H9 (cell line): ENCODE data around the gene CRMP1. TPM values are rescaled to one million over a fixed set of nuclear protein-coding genes. Genes with fewer than 3 reads are reported as not detected.

Experiments
- DNase-seq: peaks from one replicate; pipeline ENCODE4 v3.0.0-alpha.2; 2017
- H2AFZ ChIP-seq: one replicate; pipeline ENCODE4 v1.6.1; 2013; ENCODE audit warnings: mild to moderate bottlenecking, low read length, control low read depth, moderate library complexity
- H2AK5ac ChIP-seq: 2 replicates; pipeline ENCODE4 v1.6.1; 2013; ENCODE audit warnings: low read length, control low read depth, mixed read lengths; ENCODE audit not compliant: insufficient read length
- H2BK120ac ChIP-seq: one replicate; pipeline ENCODE4 v1.6.1; 2013; ENCODE audit warnings: low read depth, mild to moderate bottlenecking, low read length, control low read depth, inconsistent platforms; ENCODE audit not compliant: poor library complexity, severe bottlenecking
- H2BK12ac ChIP-seq: 2 replicates; pipeline ENCODE4 v1.6.1; 2013; ENCODE audit warnings: low read length, control low read depth, mixed read lengths, low read depth; ENCODE audit not compliant: insufficient read length
- H2BK15ac ChIP-seq: 2 replicates; pipeline ENCODE4 v1.6.1; 2013; ENCODE audit warnings: low read depth, low read length, control low read depth
- H2BK20ac ChIP-seq: one replicate; pipeline ENCODE4 v1.6.1; 2013; ENCODE audit warnings: low read depth, mild to moderate bottlenecking, low read length, control low read depth, inconsistent platforms; ENCODE audit not compliant: poor library complexity, severe bottlenecking
- H2BK5ac ChIP-seq: 2 replicates; pipeline ENCODE4 v1.6.1; 2013; ENCODE audit warnings: low read length, control low read depth, mixed read lengths; ENCODE audit not compliant: insufficient read length
- H3K14ac ChIP-seq: 2 replicates; pipeline ENCODE4 v1.6.1; 2013; ENCODE audit warnings: low read length, control low read depth; ENCODE audit not compliant: insufficient read depth
- H3K18ac ChIP-seq: 2 replicates; pipeline ENCODE4 v1.6.1; 2013; ENCODE audit warnings: low read depth, mild to moderate bottlenecking, mixed read lengths, low read length, control low read depth; ENCODE audit not compliant: insufficient read length
- H3K23ac ChIP-seq: 2 replicates; pipeline ENCODE4 v1.6.1; 2013; ENCODE audit warnings: low read length, control low read depth, mixed read lengths, low read depth; ENCODE audit not compliant: insufficient read length
- H3K23me2 ChIP-seq: 2 replicates; pipeline ENCODE4 v1.6.1; 2013; ENCODE audit warnings: low read depth, mild to moderate bottlenecking, mixed read lengths, low read length, control low read depth; ENCODE audit not compliant: insufficient read length, poor library complexity, severe bottlenecking
- H3K27ac ChIP-seq: 2 replicates; pipeline ENCODE4 v1.5.1; 2013; ENCODE audit warnings: low read length, control low read depth, mixed read lengths, low read depth; ENCODE audit not compliant: insufficient read length
- H3K27me3 ChIP-seq: 2 replicates; pipeline ENCODE4 v1.6.1; 2013; ENCODE audit warnings: low read length, control low read depth, inconsistent platforms; ENCODE audit not compliant: insufficient read depth
- H3K4ac ChIP-seq: 2 replicates; pipeline ENCODE4 v1.6.1; 2013; ENCODE audit warnings: low read depth, mild to moderate bottlenecking, control low read depth, inconsistent platforms, low read length, moderate library complexity
- H3K4me1 ChIP-seq: 2 replicates; pipeline ENCODE4 v1.6.1; 2013; ENCODE audit warnings: low read length, control low read depth, inconsistent platforms; ENCODE audit not compliant: insufficient read depth
- H3K4me2 ChIP-seq: 2 replicates; pipeline ENCODE4 v1.6.1; 2013; ENCODE audit warnings: low read length, control low read depth, mixed read lengths; ENCODE audit not compliant: insufficient read length, insufficient read depth
- H3K56ac ChIP-seq: 2 replicates; pipeline ENCODE4 v1.6.1; 2013; ENCODE audit warnings: low read depth, mild to moderate bottlenecking, mixed read lengths, low read length, control low read depth; ENCODE audit not compliant: insufficient read length
- H3K79me1 ChIP-seq: 2 replicates; pipeline ENCODE4 v1.6.1; 2013; ENCODE audit warnings: low read depth, mild to moderate bottlenecking, moderate library complexity, low read length, control low read depth, inconsistent platforms; ENCODE audit not compliant: insufficient read depth, poor library complexity, severe bottlenecking
- H3K79me2 ChIP-seq: 2 replicates; pipeline ENCODE4 v1.6.1; 2013; ENCODE audit warnings: low read length, control low read depth, inconsistent platforms; ENCODE audit not compliant: insufficient read depth
- H3K9ac ChIP-seq: 2 replicates; pipeline ENCODE4 v1.6.1; 2013; ENCODE audit warnings: low read length, control low read depth, mixed read lengths; ENCODE audit not compliant: insufficient read length; ENCODE audit errors: extremely low read depth
- H3K9me3 ChIP-seq: one replicate; pipeline ENCODE4 v1.6.1; 2013; ENCODE audit warnings: low read depth, low read length, inconsistent platforms; ENCODE audit not compliant: control insufficient read depth
- H3T11ph ChIP-seq: one replicate; pipeline ENCODE4 v1.6.1; 2013; ENCODE audit warnings: mild to moderate bottlenecking, low read length, control low read depth, inconsistent platforms
- H4K20me1 ChIP-seq: one replicate; pipeline ENCODE4 v1.6.1; 2013; ENCODE audit not compliant: control insufficient read depth, insufficient read length, insufficient read depth
- H4K5ac ChIP-seq: 2 replicates; pipeline ENCODE4 v1.6.1; 2013; ENCODE audit warnings: low read depth, mild to moderate bottlenecking, mixed read lengths, low read length, control low read depth; ENCODE audit not compliant: insufficient read length
- H4K8ac ChIP-seq: replicated peaks from 2 replicates; pipeline ENCODE4 v1.6.1; 2013; ENCODE audit warnings: low read length, control low read depth, mixed read lengths, low read depth; ENCODE audit not compliant: insufficient read length
- H4K91ac ChIP-seq: 2 replicates; pipeline ENCODE4 v1.6.1; 2013; ENCODE audit warnings: low read depth, mild to moderate bottlenecking, moderate library complexity, mixed read lengths, low read length, control low read depth; ENCODE audit not compliant: insufficient read length
- H3K27ac Mint-ChIP-seq, 3 experiments: 2 replicates in 2 of 3; 3 replicates in 1 of 3; pipeline ENCODE4 v1.8.0; 2020 to 2021; ENCODE audit warnings: mixed read lengths in 3 of 3, mild to moderate bottlenecking in 1 of 3, moderate library complexity in 1 of 3
- H3K27me3 Mint-ChIP-seq: 2 replicates; pipeline ENCODE4 v1.8.0; 2021; ENCODE audit warnings: low read depth, mild to moderate bottlenecking, moderate library complexity, mixed read lengths
- H3K36me3 Mint-ChIP-seq, 3 experiments: 2 replicates in 2 of 3; 3 replicates in 1 of 3; pipeline ENCODE4 v1.8.0; 2020 to 2021; ENCODE audit warnings: low read depth in 3 of 3, mixed read lengths in 3 of 3; ENCODE audit not compliant: insufficient read depth in 1 of 3
- H3K4me1 Mint-ChIP-seq, 2 experiments: 2 replicates each; pipeline ENCODE4 v1.8.0; 2020; ENCODE audit warnings: mixed read lengths in 2 of 2
- H3K4me3 Mint-ChIP-seq, 2 experiments: 2 replicates in 1 of 2; 3 replicates in 1 of 2; pipeline ENCODE4 v1.8.0; 2020 to 2021; ENCODE audit warnings: mild to moderate bottlenecking in 2 of 2, mixed read lengths in 2 of 2, moderate library complexity in 1 of 2
- H3K9me3 Mint-ChIP-seq, 2 experiments: 2 replicates in 1 of 2; 3 replicates in 1 of 2; pipeline ENCODE4 v1.8.0; 2020; ENCODE audit warnings: mild to moderate bottlenecking in 2 of 2, mixed read lengths in 2 of 2, moderate library complexity in 1 of 2
- WGBS: extraction: QIAGEN DNeasy Blood & Tissue Kit; methylation state at CpG from one replicate; pipeline ENCODE4 v1.1.7; 2013; ENCODE audit warnings: missing lambda C conversion rate, low lambda C conversion rate, mixed read lengths; ENCODE audit not compliant: insufficient read length; ENCODE audit errors: extremely low coverage; 5-methylcytosine and 5-hydroxymethylcytosine counted together
- total RNA-seq: library from RNA; stranded (reverse); gene quantifications from 2 replicates; pipeline ENCODE4 v1.2.1, GENCODE V29; 2021
- TF ChIP-seq, protein P1 (sequence below): fragments of 200-600 bp; sonication (generic); conservative IDR thresholded peaks from 3 replicates; pipeline ENCODE4 v1.8.0; 2021; ENCODE audit warnings: antibody characterized with exemption, mild to moderate bottlenecking

Gene CRMP1
- total RNA-seq, 1 experiment from 2014 or later, result 71.6 TPM

DNA sequence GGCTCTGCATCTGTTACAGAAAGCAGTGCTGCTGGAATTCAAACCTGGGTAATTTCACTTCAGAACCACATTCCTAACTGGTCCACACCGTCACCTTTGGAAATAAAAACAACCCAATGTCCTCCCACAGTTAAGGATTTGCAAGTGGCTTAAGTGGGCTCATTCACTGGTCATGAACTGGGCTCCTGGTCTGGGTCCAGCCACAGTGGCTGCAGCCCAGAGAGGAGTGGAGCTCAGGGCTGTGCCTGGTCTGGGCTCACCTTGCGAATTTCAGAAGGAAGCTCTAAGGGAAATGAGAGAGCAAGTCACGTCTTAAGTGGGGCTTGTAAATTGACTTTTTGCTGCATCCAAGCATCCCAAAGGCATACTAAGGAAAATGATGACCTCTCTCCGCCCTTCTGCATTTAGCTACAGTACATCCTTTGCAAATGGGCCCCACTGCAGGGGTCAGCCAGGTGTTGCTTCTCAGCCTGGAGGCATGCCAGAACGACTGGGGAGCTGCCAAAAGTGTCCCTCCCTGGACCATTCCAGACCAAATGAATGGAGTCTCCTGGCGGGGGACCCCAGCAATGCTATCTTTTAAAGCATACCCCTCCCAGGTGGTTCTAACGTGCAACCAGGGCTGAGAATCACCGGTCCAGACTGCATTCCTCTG, 25.6 kb upstream of the CRMP1 start:
- no peak overlapping the region for H3K23ac ChIP-seq
- H3K4me1 ChIP-seq, result peaks cover 5% of the 10 kb centered on the region; the same call in 1 of the 2 replicates

More for the DNA sequence above, 25.6 kb upstream of the CRMP1 start:
- no peak overlapping the region; a peak in 1 of 5 replicates for H3K4me3 Mint-ChIP-seq
- H3T11ph ChIP-seq, result no peak overlapping the region
- no peak overlapping the region for H4K8ac ChIP-seq
- DNase-seq, result no peak
- H2BK12ac ChIP-seq, result no peak overlapping the region
- no peak overlapping the region for H3K4ac ChIP-seq
- H3K79me1 ChIP-seq, result no peaks in the 10 kb centered on the region
- H3K9ac ChIP-seq, result no peak overlapping the region
- H3K27ac Mint-ChIP-seq, result no peak overlapping the region
- H3K18ac ChIP-seq, result no peak overlapping the region
- peaks cover 21 to 22% of the 10 kb centered on the region in 2 experiments for H3K4me1 Mint-ChIP-seq
- H4K5ac ChIP-seq, result no peak overlapping the region
- H2BK15ac ChIP-seq, result no peak overlapping the region
- H3K4me2 ChIP-seq, result no peak overlapping the region
- H2BK5ac ChIP-seq, result no peak overlapping the region
- no peaks in the 10 kb centered on the region for H3K23me2 ChIP-seq
- H3K27me3 ChIP-seq, result no peaks in the 10 kb centered on the region
- H2AFZ ChIP-seq, result no peak overlapping the region
- no peak overlapping the region for H2BK120ac ChIP-seq
- H4K20me1 ChIP-seq, result no peaks in the 10 kb centered on the region
- H3K27me3 Mint-ChIP-seq, result peaks cover 55% of the 10 kb centered on the region
- no peak overlapping the region for H3K27ac ChIP-seq
- TF ChIP-seq, protein P1, sequence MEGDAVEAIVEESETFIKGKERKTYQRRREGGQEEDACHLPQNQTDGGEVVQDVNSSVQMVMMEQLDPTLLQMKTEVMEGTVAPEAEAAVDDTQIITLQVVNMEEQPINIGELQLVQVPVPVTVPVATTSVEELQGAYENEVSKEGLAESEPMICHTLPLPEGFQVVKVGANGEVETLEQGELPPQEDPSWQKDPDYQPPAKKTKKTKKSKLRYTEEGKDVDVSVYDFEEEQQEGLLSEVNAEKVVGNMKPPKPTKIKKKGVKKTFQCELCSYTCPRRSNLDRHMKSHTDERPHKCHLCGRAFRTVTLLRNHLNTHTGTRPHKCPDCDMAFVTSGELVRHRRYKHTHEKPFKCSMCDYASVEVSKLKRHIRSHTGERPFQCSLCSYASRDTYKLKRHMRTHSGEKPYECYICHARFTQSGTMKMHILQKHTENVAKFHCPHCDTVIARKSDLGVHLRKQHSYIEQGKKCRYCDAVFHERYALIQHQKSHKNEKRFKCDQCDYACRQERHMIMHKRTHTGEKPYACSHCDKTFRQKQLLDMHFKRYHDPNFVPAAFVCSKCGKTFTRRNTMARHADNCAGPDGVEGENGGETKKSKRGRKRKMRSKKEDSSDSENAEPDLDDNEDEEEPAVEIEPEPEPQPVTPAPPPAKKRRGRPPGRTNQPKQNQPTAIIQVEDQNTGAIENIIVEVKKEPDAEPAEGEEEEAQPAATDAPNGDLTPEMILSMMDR, result no peak
- H3K79me2 ChIP-seq, result no peaks in the 10 kb centered on the region
- H3K14ac ChIP-seq, result no peak overlapping the region
- H3K9me3 Mint-ChIP-seq, result no peaks in the 10 kb centered on the region
- no peak overlapping the region for H2AK5ac ChIP-seq
- H3K9me3 ChIP-seq, result no peaks in the 10 kb centered on the region
- no peak overlapping the region for H2BK20ac ChIP-seq
- no CpG with 5 or more reads among the region's 8 CpGs for WGBS
- no peak overlapping the region for H3K56ac ChIP-seq
- no peaks in the 10 kb centered on the region for H3K36me3 Mint-ChIP-seq
- H4K91ac ChIP-seq, result no peak overlapping the region
